Activated T-helper 1 cell treated with anti-CD3 and anti-CD28 coated beads, Interleukin-2, amount 50 U/mL, for 16 hours (primary cell): ENCODE data around the gene GPR17.
A peak's percentile ranks its signal among the peaks of the same experiment; 100 is the strongest.

ENCODE experiments used
- DNase-seq, 2 donors: peaks; one replicate each; pipeline ENCODE4 v3.0.0-alpha.2; 2020; ENCODE audit warnings: low read depth in 1 of 2, low spot score in 1 of 2

The GPR17 gene

GRCh38 chr2:127640082-127641072 is 5.6 kb upstream of the GPR17 start:
- no peak for DNase-seq

GRCh38 chr2:127641133-127641532 is 4.8 kb upstream of the GPR17 start:
- no peak for DNase-seq

- peak in 1 of 2 donors; percentile 26 for DNase-seq
Measured at GRCh38 chr2:127641846-127642507, 4.0 kb upstream of the GPR17 start.

GRCh38 chr2:127642706-127643438 is 3.1 kb upstream of the GPR17 start:
- DNase-seq: no peak

DNA sequence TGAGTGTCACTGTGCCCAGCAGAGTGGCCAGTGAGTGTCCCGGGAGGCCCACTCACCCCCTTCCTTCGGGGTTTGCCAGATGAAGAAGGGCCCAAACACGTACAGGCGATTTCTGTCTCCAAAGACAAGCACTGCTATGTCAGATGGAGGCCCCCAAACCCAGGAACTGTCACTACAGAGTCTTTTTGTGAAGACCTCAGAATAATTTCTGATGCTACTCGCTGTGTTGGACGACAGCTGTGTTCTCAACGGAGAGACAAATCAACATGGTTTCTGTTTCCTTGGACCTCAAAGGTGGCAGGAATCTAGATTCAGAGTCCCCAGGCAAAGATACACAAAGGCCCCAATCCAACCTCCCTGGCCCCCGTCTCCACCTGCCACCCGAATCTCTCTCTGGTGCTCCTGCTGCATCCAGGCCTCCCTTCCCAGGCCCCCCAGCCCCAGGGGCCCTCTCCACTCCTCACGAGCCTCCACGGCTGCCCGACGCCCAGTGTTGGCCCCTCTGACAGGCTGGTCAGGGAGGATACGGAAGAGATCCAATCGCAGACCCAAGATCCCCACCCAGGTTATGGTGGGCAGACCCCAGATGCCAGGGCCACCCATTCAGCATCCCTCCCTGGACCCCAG is 2.4 kb upstream of the GPR17 start:
- DNase-seq: no peak

GRCh38 chr2:127644066-127645025 is 1.6 kb upstream of the GPR17 start:
- no peak for DNase-seq

DNA sequence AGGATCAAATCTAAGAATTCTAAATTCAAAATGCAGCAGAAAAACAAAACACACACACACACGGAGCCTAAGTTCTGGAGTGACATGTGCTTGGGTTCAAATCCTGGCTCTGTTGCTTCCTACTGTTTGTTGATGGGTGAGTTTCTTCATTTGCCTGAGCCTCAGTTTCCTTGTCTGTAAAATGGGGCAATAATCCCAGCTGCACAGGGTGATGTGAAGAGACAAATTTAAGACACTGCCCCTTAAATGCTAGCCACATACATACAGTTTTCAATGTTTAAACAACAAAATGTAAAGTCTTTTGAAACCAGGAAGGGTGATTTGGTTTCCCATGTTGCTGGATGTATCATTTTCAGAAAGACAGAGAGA is 943 bp upstream of the GPR17 start:
- no peak for DNase-seq

DNA sequence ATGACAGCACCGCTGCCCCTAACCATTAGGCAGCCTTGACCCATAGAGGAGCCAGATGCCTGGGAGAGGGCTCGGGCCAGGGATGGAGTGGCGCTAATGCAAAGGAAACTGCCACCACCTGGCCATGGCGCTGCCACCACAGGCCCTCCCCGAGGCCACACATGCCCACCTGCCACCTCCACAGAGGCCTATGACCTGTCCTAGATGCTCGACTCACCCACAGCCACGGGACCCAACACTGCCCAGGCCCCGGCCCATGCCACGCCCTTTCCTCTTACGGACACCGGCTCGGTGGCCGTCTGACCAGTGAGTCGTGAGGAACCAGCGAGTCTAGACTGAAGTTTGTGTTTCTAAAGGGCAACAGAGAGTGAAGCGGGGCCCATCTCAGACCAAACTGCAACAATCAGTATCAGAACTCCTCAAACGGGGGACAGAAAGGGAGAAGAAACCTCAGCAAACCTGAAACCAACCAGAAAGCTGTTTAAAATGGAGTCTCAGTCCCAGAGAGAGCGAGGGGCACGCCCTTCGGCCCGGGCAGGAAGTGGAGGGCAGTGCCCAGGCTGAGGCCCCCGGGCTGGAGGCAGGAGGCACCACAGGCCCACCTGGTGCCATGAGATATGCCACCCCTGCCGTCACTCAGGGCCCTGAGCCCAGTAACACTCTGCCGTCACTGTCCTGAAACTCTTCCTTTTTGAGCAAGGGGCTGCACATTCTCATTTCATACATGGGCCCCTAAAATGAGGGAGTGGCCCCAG is 711 bp downstream of the GPR17 start:
- no peak for DNase-seq

- DNase-seq: no peak
Measured at GRCh38 chr2:127647242-127648190, 1.6 kb downstream of the GPR17 start.

DNA sequence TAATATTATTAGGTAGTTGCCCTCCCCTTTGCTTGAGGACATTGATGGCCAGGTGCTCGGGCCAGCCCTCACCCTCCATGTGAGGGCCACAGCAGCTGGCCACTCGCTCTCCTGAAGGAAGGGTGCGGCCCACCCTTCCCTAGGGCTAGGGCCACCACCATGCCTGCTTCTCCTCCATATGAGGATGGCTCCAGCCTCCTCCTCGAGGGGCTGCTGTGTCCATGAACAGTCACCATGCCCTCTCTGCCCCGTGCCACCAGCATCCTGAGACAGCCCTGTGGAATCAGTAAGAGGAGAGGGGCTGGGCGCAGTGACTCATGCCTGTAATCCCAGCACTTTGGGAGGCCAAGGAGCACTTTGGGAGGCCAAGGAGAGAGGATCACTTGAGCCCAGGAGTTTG is 2.4 kb downstream of the GPR17 start:
- DNase-seq: no peak

GRCh38 chr2:127649100-127649611 is 3.2 kb downstream of the GPR17 start:
- no peak for DNase-seq

- DNase-seq: peak; percentile 74 to 86
Measured at GRCh38 chr2:127649684-127650040, 3.7 kb downstream of the GPR17 start.

GRCh38 chr2:127650041-127650784 is 4.3 kb downstream of the GPR17 start:
- DNase-seq: no peak

DNA sequence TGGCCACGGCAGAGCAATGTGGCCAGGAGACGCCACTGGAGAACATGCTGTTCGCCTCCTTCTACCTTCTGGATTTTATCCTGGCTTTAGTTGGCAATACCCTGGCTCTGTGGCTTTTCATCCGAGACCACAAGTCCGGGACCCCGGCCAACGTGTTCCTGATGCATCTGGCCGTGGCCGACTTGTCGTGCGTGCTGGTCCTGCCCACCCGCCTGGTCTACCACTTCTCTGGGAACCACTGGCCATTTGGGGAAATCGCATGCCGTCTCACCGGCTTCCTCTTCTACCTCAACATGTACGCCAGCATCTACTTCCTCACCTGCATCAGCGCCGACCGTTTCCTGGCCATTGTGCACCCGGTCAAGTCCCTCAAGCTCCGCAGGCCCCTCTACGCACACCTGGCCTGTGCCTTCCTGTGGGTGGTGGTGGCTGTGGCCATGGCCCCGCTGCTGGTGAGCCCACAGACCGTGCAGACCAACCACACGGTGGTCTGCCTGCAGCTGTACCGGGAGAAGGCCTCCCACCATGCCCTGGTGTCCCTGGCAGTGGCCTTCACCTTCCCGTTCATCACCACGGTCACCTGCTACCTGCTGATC is 4.9 kb downstream of the GPR17 start:
- DNase-seq: no peak

DNA sequence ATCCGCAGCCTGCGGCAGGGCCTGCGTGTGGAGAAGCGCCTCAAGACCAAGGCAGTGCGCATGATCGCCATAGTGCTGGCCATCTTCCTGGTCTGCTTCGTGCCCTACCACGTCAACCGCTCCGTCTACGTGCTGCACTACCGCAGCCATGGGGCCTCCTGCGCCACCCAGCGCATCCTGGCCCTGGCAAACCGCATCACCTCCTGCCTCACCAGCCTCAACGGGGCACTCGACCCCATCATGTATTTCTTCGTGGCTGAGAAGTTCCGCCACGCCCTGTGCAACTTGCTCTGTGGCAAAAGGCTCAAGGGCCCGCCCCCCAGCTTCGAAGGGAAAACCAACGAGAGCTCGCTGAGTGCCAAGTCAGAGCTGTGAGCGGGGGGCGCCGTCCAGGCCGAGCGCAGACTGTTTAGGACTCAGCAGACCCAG is 5.4 kb downstream of the GPR17 start:
- no peak for DNase-seq

DNA sequence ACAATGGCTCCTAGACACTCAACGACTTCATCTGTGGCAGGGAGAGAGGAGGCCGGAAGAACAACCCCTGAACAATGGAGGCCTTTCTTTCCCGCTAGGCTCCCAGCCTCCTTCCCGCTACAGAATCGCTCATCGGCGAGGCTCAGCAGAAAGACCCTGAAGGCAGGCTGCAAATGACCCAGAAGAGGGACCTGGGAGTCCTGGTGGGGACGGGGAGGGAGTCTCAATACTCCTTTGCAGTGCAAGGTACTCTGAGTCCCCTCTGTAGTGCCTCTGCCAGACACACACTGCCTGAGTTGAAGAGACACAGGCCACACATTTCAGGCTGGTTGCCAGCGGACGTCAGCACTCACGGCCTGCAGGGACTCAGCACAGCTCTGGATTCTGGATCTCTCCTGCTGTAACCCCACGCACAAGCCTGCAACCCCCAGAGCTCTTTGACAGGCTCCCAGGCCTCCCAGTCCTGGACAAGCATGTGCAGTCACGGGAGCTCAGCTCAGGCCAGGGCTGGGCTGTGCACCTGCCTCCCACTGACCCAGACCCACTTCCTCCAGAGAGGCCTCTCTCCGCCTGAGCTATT is 6.1 kb downstream of the GPR17 start:
- no peak for DNase-seq
